ENCODE results near the gene AP4E1.

AP4E1 gene

GRCh38 chr15:50925281-50925680 lies 16.8 kb downstream of the AP4E1 start:
- Histone ChIP-seq H3K4me3 (replicated peaks; ENCODE audit: low read depth, low read length) (no peak overlapping the region), H3K27me3 (replicated peaks; ENCODE audit: control insufficient read depth, insufficient read depth, low read length) (no peaks in the 10 kb centered on the region), H3K36me3 (ENCODE audit: control insufficient read depth, insufficient read depth, low read length) (peaks cover 4% of the 10 kb centered on the region)
- no peak for TF ChIP-seq CTCF (IDR thresholded peaks at IDR 0.05; ENCODE audit: insufficient read depth, low read length, poor library complexity, severe bottlenecking)
- DNase-seq (ENCODE audit: extremely low read depth, insufficient read length): no peak

GRCh38 chr15:50929062-50929461 lies 20.6 kb downstream of the AP4E1 start:
- no peaks in the 10 kb centered on the region for H3K27me3 ChIP-seq (replicated peaks; ENCODE audit: control insufficient read depth, insufficient read depth, low read length)
- TF ChIP-seq CTCF (IDR thresholded peaks at IDR 0.05; ENCODE audit: insufficient read depth, low read length, poor library complexity, severe bottlenecking): no peak
- H3K36me3 ChIP-seq (ENCODE audit: control insufficient read depth, insufficient read depth, low read length): no peaks in the 10 kb centered on the region; the same call in 1 of the 2 replicates
- no peak for DNase-seq (ENCODE audit: extremely low read depth, insufficient read length)
- no peak overlapping the region for H3K4me3 ChIP-seq (replicated peaks; ENCODE audit: low read depth, low read length)

GRCh38 chr15:50930792-50931191 lies 22.3 kb downstream of the AP4E1 start:
- no peak for TF ChIP-seq CTCF (IDR thresholded peaks at IDR 0.05; ENCODE audit: insufficient read depth, low read length, poor library complexity, severe bottlenecking)
- Histone ChIP-seq H3K4me3 (replicated peaks; ENCODE audit: low read depth, low read length) (no peak overlapping the region), H3K27me3 (replicated peaks; ENCODE audit: control insufficient read depth, insufficient read depth, low read length) (no peaks in the 10 kb centered on the region), H3K36me3 (ENCODE audit: control insufficient read depth, insufficient read depth, low read length) (no peaks in the 10 kb centered on the region; the same call in 1 of the 2 replicates)
- DNase-seq (ENCODE audit: extremely low read depth, insufficient read length): no peak

- no peak for TF ChIP-seq CTCF (IDR thresholded peaks at IDR 0.05; ENCODE audit: insufficient read depth, low read length, poor library complexity, severe bottlenecking)
- Histone ChIP-seq H3K27me3 (replicated peaks; ENCODE audit: control insufficient read depth, insufficient read depth, low read length) (no peaks in the 10 kb centered on the region), H3K36me3 (ENCODE audit: control insufficient read depth, insufficient read depth, low read length) (peaks cover 4% of the 10 kb centered on the region), H3K4me3 (replicated peaks; ENCODE audit: low read depth, low read length) (no peak overlapping the region)
- no peak for DNase-seq (ENCODE audit: extremely low read depth, insufficient read length)
Measured at GRCh38 chr15:50933341-50933740, 24.9 kb downstream of the AP4E1 start.

GRCh38 chr15:50938525-50938924 lies 30.0 kb downstream of the AP4E1 start:
- DNase-seq (ENCODE audit: extremely low read depth, insufficient read length): no peak
- no peak overlapping the region for H3K4me3 ChIP-seq (replicated peaks; ENCODE audit: low read depth, low read length)
- no peak for TF ChIP-seq CTCF (IDR thresholded peaks at IDR 0.05; ENCODE audit: insufficient read depth, low read length, poor library complexity, severe bottlenecking)
- H3K36me3 ChIP-seq (ENCODE audit: control insufficient read depth, insufficient read depth, low read length): peaks cover 5% of the 10 kb centered on the region
- no peaks in the 10 kb centered on the region for H3K27me3 ChIP-seq (replicated peaks; ENCODE audit: control insufficient read depth, insufficient read depth, low read length)

- Histone ChIP-seq H3K36me3 (ENCODE audit: control insufficient read depth, insufficient read depth, low read length) (peaks cover 6% of the 10 kb centered on the region), H3K27me3 (replicated peaks; ENCODE audit: control insufficient read depth, insufficient read depth, low read length) (no peaks in the 10 kb centered on the region), H3K4me3 (replicated peaks; ENCODE audit: low read depth, low read length) (no peak overlapping the region)
- no peak for DNase-seq (ENCODE audit: extremely low read depth, insufficient read length)
- no peak for TF ChIP-seq CTCF (IDR thresholded peaks at IDR 0.05; ENCODE audit: insufficient read depth, low read length, poor library complexity, severe bottlenecking)
Measured at GRCh38 chr15:50939911-50940310, 31.4 kb downstream of the AP4E1 start.

Data from GM06990 (cell line).